Posterior cingulate gyrus (tissue), 11 donors: Measurements from ENCODE around the gene PPP4R2.
A peak's percentile ranks its signal among the peaks of the same experiment; 100 is the strongest.
"Not testable (repeated sequence)": the region's sequence is repeated elsewhere in the genome, so short reads cannot be mapped to it uniquely, and the experiment has no call there.

Experiments used
- DNase-seq, 10 donors: peaks; one replicate each; pipeline versions ENCODE4 v3.0.0 to v3.0.0-alpha.2; 2020 to 2021; ENCODE audit warnings: mixed read lengths in 3 of 10
- intact Hi-C: fragments of 100-400 bp; cut with DNase I; formaldehyde crosslinking; loops from one replicate; pipeline ENCODE4 v1.15.1; 2023

PPP4R2 gene

DNA sequence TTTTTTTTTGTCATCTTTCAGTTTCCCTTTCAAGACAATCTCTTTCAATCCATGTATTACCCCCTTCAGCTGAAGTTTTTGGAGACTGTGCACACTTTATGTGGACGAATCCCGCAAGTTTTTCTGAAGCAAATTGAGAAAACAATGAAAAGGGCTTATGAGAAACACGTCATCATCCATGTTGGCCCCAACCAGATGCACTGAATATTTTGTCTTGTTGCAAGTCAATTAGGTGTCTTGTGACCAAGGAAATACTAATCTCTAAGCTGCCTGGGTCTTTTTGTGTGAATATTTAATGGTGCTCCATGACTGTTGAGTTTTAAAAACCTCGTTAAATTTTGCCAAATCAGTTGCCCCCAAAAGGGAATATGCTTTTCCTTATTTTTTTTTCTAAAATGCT is 21.7 kb upstream of the PPP4R2 start:
- intact Hi-C loops: no loop called here

DNA sequence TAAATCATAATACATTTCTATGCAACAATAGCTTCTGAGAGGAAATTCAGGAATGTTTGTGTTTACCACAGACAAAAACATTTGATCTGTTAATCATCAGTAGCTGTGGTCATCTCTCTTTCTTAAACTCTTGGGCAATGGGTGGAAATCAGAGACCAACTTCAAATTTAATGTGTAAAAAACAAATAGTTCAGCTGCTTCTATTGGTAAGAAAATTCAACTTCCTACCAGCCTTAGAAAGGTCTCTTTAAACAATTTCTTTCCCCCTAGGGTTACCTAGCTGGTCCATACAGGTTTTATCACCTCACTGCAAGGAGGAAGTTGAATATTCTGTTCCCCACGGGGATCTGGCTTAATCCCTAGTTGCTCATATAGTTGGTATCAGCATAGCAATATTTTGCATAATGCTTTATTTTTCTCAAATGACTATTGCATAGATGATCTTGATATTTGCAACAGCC is 20.3 kb upstream of the PPP4R2 start:
- DNase-seq: no peak
- intact Hi-C loops: no loop called here

More for the DNA sequence above, 21.7 kb upstream of the PPP4R2 start:
- DNase-seq: no peak

DNA sequence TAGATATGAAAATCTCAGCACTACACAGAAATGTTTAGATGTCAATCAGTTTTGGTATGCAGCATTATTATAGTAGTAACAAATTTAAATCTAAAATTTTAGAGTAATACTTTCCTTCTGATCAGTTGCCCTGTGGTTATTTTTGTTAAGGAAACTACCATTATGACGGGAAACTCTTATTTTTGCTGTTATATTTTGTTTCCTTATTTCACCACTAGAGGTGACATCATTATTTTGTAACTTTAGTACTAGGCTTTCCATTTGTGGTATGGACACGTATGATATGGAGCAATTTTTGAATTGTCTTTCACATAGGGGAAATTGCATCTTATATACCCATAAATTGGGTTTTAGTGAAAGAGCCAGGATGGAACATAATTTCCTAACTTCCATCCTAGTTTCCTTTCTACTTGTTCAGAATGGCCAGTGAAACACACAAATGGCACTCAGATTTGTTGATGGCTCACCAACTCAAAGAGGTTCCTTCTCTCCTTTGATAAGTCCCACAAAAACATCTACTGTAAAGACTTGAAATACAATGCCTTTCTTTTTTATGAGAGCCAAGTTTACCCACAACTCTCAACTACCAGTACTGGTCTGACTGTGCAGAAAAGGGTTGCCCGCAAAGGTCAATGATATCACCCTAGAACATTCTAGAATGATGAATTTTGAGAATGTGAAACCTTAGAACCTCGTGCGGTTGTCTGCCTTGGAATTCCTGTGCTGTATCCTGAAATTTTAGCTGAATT is 19.4 kb upstream of the PPP4R2 start:
- intact Hi-C loops: no loop called here
- DNase-seq: no peak

DNA sequence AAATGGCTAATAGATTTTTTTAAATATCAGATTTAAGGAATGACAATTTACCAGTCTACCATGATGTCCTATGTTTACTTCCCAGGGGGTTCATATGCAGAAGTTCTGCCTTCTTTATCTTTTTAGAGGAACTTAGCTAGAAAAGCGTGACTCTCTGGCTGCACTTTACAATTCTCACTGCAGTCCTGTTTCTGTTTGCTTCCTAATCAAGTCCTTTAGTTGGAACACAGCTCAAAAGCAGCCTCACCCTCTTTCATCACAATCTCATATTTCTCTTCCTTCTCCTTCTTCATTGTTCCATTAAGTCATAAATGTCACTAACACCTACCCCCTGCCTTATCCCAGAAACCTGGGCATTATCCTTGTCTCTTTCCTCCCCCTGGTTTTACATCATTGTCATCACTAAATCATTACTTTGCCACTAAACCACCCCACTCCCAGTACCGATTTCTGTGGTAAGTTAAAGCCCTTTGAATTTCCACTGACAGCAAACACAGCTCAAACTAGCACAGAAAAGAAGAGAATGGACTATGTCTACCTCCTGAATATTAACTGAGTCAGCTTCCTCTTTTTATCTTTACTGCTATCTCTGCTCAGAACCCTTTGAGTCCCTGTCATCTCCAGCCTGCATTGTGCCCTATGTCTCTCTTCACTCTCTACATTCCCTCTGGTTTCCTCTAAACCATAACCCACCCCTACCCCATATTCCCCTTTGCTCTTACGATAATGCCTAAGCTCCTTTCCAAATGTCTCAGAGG is 13.8 kb upstream of the PPP4R2 start:
- no peak for DNase-seq
- intact Hi-C loops: no loop called here

DNA sequence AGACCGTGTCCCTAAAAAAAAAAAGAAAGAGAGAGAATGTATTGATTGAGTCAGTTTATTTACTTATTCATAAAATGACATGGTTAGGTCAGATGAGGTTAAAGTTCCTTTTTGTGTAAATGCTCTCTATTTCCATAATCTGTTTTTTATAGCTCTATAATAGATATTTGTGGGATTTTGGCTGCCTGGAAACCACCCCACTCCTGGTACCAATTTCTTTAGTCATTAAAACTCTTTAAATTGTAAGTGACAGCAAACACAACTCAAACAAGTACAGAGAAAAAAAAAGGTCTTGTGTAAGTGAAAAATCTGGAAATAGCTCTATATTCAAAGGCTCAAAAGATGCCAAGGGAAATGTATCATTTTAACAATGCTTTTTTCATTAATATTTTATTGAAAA is 11.0 kb upstream of the PPP4R2 start:
- intact Hi-C loops: no loop called here
- DNase-seq: no peak

DNA sequence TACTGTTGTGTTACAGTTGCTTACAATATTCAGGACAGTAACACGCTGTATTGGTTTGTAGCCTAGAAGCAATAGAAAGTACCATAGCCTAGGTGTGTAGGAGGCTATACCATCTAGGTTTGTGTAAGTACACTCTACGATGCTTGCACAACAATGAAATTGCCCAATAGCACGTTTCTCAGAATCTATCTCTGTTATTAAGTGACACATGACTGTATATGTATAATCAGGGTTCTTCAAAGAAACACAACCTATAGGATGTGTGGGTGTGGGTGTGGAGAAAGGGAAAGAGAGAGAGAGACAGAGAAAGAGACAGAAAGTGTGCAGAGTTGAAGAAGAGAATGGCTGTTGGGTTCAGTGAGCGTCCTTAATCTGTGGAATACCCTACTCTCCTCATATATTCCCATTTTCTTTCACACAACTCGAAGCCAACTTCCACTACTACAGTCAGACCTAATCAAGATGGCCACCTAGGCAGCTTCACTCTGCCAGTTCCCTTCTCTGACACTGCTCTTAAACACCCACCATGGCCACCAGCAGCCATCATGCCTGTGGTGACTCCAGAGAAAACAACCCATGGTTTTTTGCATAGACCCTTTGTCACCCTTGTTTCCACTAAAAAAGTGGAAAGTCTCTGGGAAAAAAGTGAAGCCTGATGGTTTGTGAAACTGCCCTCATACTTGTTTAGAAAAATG is 5.8 kb upstream of the PPP4R2 start:
- intact Hi-C loops: no loop called here
- no peak for DNase-seq

DNA sequence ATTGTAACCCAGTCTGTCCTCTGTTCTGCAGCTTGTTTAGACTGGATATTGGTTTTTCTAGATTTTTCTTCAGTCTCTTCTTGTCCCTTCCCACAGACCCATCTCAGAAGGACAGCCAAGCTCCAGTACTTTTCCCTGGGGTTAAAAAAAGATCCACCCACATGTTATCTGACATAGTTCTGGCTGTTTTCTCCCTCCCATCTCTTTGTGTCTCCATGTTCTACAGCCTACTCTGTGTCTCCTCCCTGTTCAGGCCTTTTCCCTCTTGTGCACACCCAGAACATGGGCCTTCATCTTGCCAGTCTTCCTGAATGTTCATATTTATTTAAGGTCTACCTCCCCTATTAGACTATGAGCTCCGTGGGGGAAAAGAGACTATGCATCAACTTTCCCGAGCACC is 5.1 kb upstream of the PPP4R2 start:
- no peak for DNase-seq
- intact Hi-C loops: no loop called here

DNA sequence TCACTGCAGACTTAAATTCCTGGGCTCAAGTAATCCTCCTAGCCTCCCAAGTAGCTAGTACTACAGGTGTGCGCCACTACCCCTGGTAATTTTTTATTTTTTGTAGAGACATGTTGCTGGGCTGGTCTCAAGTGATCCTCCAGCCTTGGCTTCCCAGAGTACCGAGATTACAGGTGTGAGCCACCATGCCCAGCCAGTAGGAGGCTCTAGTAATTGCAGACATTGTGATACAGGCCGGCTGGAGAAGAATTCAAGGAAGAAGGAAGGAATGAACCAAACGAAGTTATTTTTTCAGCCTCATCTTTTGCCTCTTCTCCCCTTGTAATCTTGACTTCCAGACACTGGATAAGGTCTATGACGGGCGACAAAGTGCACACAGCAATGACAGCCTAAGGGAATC is 3.2 kb upstream of the PPP4R2 start:
- intact Hi-C loops: no loop called here
- DNase-seq: no peak

DNA sequence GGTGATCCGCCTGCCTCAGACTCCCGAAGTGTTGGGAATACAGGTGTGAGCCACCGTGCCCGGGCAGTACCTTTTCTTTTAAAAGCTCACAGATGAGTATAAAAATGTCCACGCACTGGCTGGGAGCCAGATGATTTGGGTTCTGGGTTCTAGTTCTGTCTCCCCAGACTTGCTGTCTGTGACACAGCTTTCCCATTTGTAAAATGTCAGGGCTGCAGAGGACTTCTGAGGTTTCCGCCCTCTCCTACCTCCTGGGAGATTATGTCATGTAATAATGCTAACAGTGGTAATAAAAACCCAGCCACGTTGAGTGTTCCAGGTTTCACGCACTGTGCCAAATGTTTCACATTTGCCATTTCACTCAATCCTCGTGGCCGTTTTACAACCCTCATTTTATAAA is 1.3 kb upstream of the PPP4R2 start:
- intact Hi-C loops: loop anchor here (5.0 kb wide), 4 partner anchors 38 to 148 kb away; partner anchors contain the start of genes GXYLT2 and SHQ1
- DNase-seq: no peak

DNA sequence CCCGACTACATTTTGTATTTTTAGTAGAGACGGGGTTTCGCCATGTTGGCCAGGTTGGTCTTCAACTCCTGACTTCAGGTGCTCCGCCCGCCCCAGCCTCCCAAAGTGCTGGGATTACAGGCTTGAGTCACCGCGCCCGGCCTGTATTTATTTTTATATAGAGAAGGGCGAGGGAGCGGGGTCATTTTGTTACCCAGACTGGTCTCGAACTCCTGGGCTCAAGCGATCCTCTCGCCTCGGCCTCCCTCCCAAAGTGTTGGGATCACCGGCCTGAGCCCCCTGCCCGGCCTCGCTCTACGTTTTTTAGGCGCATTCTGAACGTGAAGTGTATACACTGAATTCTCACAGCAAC is 514 bp upstream of the PPP4R2 start:
- intact Hi-C loops: loop anchor here (2.0 to 5.0 kb wide), 5 partner anchors 39 to 149 kb away; partner anchors contain the start of genes GXYLT2 and SHQ1
- DNase-seq: no peak

DNA sequence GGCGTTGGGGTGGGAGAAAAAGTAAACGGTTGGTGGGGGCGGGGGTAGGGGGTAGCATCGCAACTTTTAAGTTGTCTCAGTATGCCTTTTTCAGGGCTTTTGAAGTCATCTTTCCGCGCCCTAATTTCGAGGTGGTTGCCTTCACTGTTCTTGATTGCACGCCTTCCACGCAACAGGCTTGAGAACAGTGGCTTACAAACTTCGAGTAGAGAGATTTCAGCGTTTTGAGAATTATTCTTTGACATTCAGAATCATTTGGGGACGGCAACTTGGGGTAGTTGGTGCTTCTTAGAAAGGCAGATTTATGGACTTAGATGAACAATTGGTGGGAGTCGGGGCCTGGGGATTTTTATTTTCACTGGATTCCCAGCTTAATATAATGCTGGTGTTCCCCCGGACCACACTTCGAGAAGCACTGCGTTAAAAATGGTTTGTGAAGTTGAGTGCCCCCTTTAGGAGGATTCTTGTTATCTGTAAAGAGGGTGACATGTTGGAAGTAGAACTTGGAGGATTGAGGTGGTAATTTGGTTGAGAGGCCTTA is 880 bp downstream of the PPP4R2 start:
- intact Hi-C loops: loop anchor here (2.0 to 5.0 kb wide), 5 partner anchors 40 to 150 kb away; partner anchors contain the start of genes GXYLT2 and SHQ1
- peak in 1 of 10 donors; percentile 32 for DNase-seq

DNA sequence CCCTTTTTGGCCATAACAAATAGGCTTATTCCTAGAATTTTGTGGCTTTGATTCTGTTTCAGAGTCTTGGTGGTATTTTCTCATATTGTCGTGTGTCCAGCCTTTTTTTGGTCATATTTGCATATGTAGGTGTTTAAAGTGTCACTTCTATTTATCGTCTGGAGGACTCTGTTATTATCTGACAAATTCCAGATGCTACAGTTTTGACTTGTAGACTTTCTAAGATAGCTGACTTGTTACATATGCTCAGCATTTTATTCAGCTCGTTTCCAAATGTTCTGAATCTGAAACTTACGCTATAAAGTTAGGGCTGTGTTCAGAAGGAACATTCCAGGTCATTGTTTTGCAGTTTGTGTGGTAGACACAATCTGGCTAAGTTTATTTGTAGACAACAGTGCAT is 1.9 kb downstream of the PPP4R2 start:
- intact Hi-C loops: loop anchor here (5.0 kb wide), 4 partner anchors 41 to 151 kb away; partner anchors contain the start of genes GXYLT2 and SHQ1
- no peak for DNase-seq

DNA sequence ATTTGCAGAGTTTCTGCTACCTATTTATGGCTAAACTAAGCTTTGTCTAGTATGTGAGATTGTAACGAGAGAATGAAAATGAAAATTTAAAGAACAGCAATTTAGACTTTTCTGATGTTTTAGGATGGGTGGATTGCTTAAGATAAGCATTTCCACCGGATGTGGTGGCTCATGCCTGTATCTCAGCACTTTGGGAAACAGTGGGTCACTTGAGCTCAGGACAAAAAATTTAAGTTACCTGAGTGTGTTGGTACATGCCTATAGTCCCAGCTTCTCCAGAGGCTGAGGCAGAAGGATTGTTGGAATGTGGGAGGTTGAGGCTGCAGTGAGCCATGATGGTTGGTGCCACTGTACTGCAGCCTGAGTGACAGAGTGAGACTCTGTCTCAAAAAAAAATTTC is 3.3 kb downstream of the PPP4R2 start:
- no peak for DNase-seq
- intact Hi-C loops: loop anchor here (5.0 kb wide), 4 partner anchors 43 to 153 kb away; partner anchors contain the start of genes GXYLT2 and SHQ1

DNA sequence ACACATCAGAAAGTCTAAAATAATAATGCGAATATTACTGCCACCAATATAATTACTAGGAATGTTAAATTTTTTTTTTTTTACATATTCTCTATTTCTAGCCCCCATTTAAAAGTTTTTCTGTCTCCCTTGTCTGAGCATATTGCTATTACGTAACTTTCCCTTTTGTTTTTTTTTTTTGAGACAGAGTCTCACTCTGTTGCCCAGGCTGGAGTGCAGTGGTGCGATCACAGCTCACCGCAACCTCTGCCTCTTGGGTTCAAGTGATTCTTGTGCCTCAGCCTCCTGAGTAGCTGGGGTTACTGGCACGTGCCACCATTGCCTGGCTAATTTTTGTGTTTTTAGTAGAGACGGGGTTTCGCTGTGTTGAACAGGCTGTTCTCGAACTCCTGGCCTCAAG is 6.4 kb downstream of the PPP4R2 start:
- intact Hi-C loops, DNase-seq: not testable (repeated sequence)

DNA sequence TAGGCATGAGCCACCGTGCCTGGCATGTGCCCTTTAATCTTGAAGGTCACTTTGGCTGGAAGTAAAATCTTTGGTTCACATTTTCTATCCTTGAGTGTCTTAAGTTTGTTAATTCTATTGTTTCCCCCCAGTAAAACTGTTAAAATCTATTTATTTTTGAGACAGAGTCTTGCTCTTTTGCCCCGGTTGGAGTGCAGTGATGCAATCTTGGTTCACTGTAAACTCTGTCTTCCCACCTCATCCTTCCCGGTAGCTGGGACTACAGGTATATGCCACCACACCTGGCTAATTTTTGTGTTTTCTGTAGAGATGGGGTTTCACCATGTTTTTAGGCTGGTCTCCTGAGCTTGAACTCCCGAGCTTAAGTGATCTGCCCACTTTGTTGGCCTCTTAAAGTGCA is 7.7 kb downstream of the PPP4R2 start:
- no peak for DNase-seq
- intact Hi-C loops: no loop called here

DNA sequence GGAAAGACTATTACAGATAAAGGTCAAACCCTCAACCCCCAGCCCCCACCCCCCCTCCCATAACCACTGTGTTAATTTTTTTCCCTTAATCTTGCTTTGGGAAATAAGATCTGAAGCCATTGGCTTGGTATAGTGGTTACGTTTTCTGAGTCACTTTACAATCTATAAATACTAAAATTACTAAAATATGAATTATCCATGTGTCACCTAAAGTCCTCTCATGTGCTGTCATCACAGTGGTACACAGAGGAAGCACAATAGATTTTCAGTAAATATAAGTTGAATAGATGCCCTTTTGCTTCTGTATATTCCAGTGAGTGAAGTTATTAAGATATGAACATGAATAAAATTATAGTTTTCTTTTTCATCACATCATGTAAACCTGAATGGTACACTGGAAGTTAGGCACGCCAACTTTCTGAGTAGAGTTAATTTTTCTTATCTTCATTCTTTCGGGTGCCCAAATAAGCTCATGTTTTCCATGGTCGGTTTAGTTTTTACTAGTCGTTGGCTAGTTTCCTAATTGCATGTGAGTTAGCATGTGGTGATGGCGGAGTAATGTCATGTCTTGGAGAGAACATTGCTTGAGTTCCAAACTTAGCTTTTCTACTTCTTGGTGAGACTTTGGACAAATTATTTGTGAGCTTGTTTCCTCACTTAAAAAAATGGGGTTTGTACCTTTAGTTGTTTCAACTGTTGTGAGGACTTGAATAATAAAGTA is 11.5 kb downstream of the PPP4R2 start:
- intact Hi-C loops: no loop called here
- no peak for DNase-seq

DNA sequence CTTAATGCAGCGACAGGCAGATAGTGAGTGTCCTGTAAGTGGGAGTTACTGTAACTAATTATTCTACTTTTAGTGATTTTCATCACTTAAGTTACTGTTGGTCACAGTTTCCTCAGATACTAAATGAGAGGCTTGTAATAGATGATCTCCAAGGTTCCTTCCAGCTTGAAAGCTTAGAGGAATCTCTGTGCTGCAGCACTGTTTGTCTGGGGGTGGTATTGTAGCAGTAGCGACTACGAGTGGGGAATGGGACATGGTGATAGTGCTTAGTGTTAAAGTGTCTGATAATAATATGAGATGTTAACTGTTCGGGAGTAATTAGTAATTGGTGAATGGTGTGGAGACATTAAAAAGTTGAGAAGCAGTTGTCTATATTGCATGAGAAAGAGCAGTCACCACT is 12.4 kb downstream of the PPP4R2 start:
- no peak for DNase-seq
- intact Hi-C loops: no loop called here

DNA sequence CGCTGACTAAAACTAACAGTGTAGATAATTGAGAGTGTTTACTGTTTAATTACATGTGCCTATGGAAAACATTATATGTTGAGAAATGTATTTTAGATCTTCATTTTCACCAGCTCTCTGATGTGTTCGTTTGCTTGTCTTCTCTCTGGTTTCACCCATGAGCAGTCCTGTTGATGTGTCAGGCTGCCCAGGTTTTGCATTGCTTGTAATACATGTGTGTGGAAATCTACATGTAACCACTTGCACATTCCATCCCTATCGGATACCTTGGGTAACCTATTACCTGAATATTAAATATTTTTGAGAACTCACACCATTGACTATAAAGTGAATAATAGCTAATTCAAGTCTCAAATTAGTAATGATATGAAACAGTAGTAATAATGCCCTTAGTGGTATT is 13.1 kb downstream of the PPP4R2 start:
- DNase-seq: no peak
- intact Hi-C loops: no loop called here

DNA sequence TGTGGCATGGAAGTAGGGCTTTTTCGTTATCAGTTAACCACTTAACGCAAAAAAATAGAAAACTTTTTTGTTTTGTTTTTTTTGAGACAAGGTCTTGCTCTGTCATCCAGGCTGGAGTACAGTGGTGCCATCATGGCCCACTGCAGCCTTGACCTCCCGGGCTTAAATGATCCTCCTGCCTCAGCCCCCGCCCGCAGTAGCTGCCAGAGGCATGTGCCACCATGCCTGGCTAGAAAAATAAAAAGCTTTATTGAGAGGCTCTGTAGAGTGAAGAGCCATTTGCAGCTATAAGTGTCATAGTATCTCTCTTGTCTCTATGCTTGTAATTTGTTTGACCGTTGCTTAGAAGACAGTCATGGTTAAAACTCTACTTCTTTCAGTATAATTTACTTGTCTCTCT is 13.5 kb downstream of the PPP4R2 start:
- intact Hi-C loops: no loop called here
- DNase-seq: no peak

DNA sequence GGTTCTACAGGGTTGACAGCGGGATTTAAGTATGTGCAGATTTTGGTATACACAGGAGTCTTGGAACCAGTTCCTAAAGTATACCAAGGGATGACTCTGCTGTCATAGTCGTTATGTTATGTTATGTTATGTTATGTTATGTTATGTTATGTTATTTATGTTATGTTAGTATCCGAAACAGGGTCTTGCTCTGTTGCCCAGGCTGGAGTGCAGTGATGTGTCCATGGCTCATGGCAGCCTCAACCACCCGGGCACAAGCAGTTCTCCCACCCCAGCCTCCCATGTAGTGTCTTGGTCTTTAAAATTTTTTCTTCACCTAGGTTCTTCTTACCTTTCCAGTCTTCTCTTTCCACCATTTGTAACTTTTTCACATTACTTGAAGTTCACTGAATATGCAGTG is 21.7 kb downstream of the PPP4R2 start:
- no peak for DNase-seq
- intact Hi-C loops: no loop called here
